A549 (cell line): ENCODE measurements around the gene KLF16. TPM values are rescaled to one million over a fixed set of nuclear protein-coding genes. Genes with fewer than 3 reads are reported as not detected.
A peak's percentile ranks its signal among the peaks of the same experiment; 100 is the strongest.
"Not testable (repeated sequence)": the region's sequence is repeated elsewhere in the genome, so short reads cannot be mapped to it uniquely, and the experiment has no call there.

Experiments used
- ATAC-seq, 2 experiments: fragments of 200-7000 bp in 1 of 2; fragments of >200 bp in 1 of 2; cut with Nextera tagmentation in 1 of 2; cut with Tn5 transposase in 1 of 2; 3 replicates each; pipeline versions ENCODE4 v1.8.0 to v1.9.1; 2018 to 2020; ENCODE audit warnings: mild to moderate bottlenecking in 1 of 2, moderate library complexity in 1 of 2
- CTCF ChIA-PET: fragments of 300-600 bp; sonication (Branson Sonifier 250); formaldehyde crosslinking; extraction: SDS; loops from one replicate; lab custom pipeline; 2021; ENCODE audit warnings: antibody characterized with exemption, inconsistent platforms; lab: Yijun Ruan, JAX
- POLR2A ChIA-PET: fragments of 350-600 bp; formaldehyde crosslinking; extraction: SDS; loops from one replicate; lab custom pipeline; 2021; ENCODE audit warnings: antibody characterized with exemption, inconsistent platforms; lab: Yijun Ruan, JAX
- DNase-seq, 2 experiments: peaks; one replicate each; pipeline versions ENCODE4 v3.0.0 to v3.0.0-alpha.2; 2011 to 2016; ENCODE audit warnings: low read depth in 1 of 2, low spot score in 1 of 2
- FAIRE-seq: peaks from 2 replicates; lab custom pipeline; 2011; peaks lifted over from hg19 to GRCh38; lab: Jason Lieb, UNC
- H3K27ac ChIP-seq, 2 experiments: fragments of >200 bp; sonication (Bioruptor Twin); formaldehyde crosslinking; 3 replicates each; pipeline ENCODE4 v1.5.1; 2016 to 2017
- H3K4me1 ChIP-seq: fragments of >200 bp; sonication (Bioruptor Twin); formaldehyde crosslinking; 3 replicates; pipeline ENCODE4 v1.6.1; 2016
- H3K4me2 ChIP-seq: fragments of >200 bp; sonication (Bioruptor Twin); formaldehyde crosslinking; 3 replicates; pipeline ENCODE4 v1.6.1; 2016
- H3K4me3 ChIP-seq: fragments of >200 bp; sonication (Bioruptor Twin); formaldehyde crosslinking; 3 replicates; pipeline ENCODE4 v1.5.1; 2016
- H3K9me3 ChIP-seq: fragments of >200 bp; sonication (Bioruptor Twin); formaldehyde crosslinking; 3 replicates; pipeline ENCODE4 v1.6.1; 2016
- BCL3 ChIP-seq: fragments of >200 bp; sonication (Bioruptor Twin); formaldehyde crosslinking; IDR thresholded peaks from 3 replicates; pipeline ENCODE4 v1.6.1; 2016
- BHLHE40 ChIP-seq: IDR thresholded peaks from 2 replicates; pipeline ENCODE4 v1.6.1; 2012; ENCODE audit warnings: low read depth, low read length, inconsistent platforms
- CBX2 ChIP-seq: fragments of 200-600 bp; sonication (generic); IDR thresholded peaks from 2 replicates; pipeline ENCODE4 v1.6.1; 2016; ENCODE audit warnings: low read depth, mild to moderate bottlenecking, borderline replicate concordance
- CEBPB ChIP-seq, 2 experiments: fragments of >200 bp in 1 of 2; sonication (Bioruptor Twin) in 1 of 2; formaldehyde crosslinking in 1 of 2; IDR thresholded peaks; 2 replicates each; pipeline ENCODE4 v1.6.1; 2012 to 2016
- EHMT2 ChIP-seq: fragments of 200-600 bp; sonication (generic); IDR thresholded peaks from 2 replicates; pipeline ENCODE4 v1.6.1; 2016; ENCODE audit warnings: antibody characterized with exemption, low read depth, mild to moderate bottlenecking, moderate library complexity
- EP300 ChIP-seq, 2 experiments: fragments of >200 bp; sonication (Bioruptor Twin); formaldehyde crosslinking; IDR thresholded peaks; 2 replicates in 1 of 2; 3 replicates in 1 of 2; pipeline ENCODE4 v1.6.1; 2016 to 2017
- FOSB ChIP-seq: fragments of 250-450 bp; sonication (Bioruptor Pico); IDR thresholded peaks from 2 replicates; pipeline ENCODE4 v1.5.0; 2020; ENCODE audit warnings: mild to moderate bottlenecking, moderate library complexity
- FOXS1 ChIP-seq: fragments of 250-450 bp; sonication (Bioruptor Pico); IDR thresholded peaks from 2 replicates; pipeline ENCODE4 v1.5.0; 2020; ENCODE audit warnings: mild to moderate bottlenecking, moderate library complexity
- GATA3 ChIP-seq: IDR thresholded peaks from 2 replicates; pipeline ENCODE4 v1.6.1; 2012; ENCODE audit warnings: borderline replicate concordance
- HDAC2 ChIP-seq: fragments of 200-600 bp; sonication (generic); IDR thresholded peaks from 2 replicates; pipeline ENCODE4 v1.6.1; 2016
- HOXA7 ChIP-seq: fragments of 250-450 bp; sonication (Bioruptor Pico); IDR thresholded peaks from 2 replicates; pipeline ENCODE4 v1.5.0; 2020; ENCODE audit warnings: mild to moderate bottlenecking, moderate library complexity
- KDM5A ChIP-seq: fragments of 200-600 bp; sonication (generic); IDR thresholded peaks from 2 replicates; pipeline ENCODE4 v1.6.1; 2016; ENCODE audit warnings: antibody characterized with exemption, mild to moderate bottlenecking
- MAX ChIP-seq: IDR thresholded peaks from 2 replicates; pipeline ENCODE4 v1.6.1; 2012
- MAZ ChIP-seq: fragments of 150-350 bp; IDR thresholded peaks from 2 replicates; pipeline ENCODE4 v1.6.1; 2014; ENCODE audit warnings: antibody characterized with exemption, low read depth, low read length, borderline replicate concordance
- NFE2L2 ChIP-seq: fragments of 150-350 bp; conservative IDR thresholded peaks from 2 replicates; pipeline ENCODE4 v1.6.1; 2014; ENCODE audit warnings: low read length
- PBX3 ChIP-seq: IDR thresholded peaks from 2 replicates; pipeline ENCODE4 v1.6.1; 2012
- POLR2A ChIP-seq: IDR thresholded peaks from 2 replicates; pipeline ENCODE4 v1.6.1; 2012; ENCODE audit warnings: mild to moderate bottlenecking, low read length
- RNF2 ChIP-seq: fragments of 200-600 bp; sonication (generic); IDR thresholded peaks from 2 replicates; pipeline ENCODE4 v1.6.1; 2016; ENCODE audit warnings: low read depth, mild to moderate bottlenecking, antibody characterized with exemption, moderate library complexity, borderline replicate concordance
- SMC3 ChIP-seq: fragments of >200 bp; sonication (Bioruptor Twin); formaldehyde crosslinking; IDR thresholded peaks from 3 replicates; pipeline ENCODE4 v1.6.1; 2018; ENCODE audit warnings: inconsistent platforms
- ZC3H11A ChIP-seq: fragments of 450-650 bp; IDR thresholded peaks from 2 replicates; pipeline ENCODE4 v1.6.1; 2014; ENCODE audit warnings: antibody characterized with exemption, mild to moderate bottlenecking
- WGBS: methylation state at CpG from one replicate; pipeline ENCODE4 v1.1.6; 2017; ENCODE audit errors: missing lambda C conversion rate; 5-methylcytosine and 5-hydroxymethylcytosine counted together
- polyA plus RNA-seq, 4 experiments: library from polyadenylated mRNA; depleted of rRNA in 3 of 4; stranded (reverse); fragments of >200 nt; fragmentation: RNase III in 1 of 4; extraction: RNeasy Plus Mini Kit Qiagen cat#74134 plus additional on column Dnase treatment in 1 of 4; gene quantifications; 2 replicates in 3 of 4; 3 replicates in 1 of 4; pipeline ENCODE4 v1.2.3, GENCODE V29; 2011 to 2017

The KLF16 gene
- polyA plus RNA-seq, 2 of the 4 experiments (the other 2 are of a cell fraction) = 5.8 to 25.7 TPM

GRCh38 chr19:1886360-1886759, 23.0 kb upstream of the KLF16 start:
- not testable (repeated sequence) for H3K27ac ChIP-seq, DNase-seq, H3K4me1 ChIP-seq, H3K4me2 ChIP-seq, ATAC-seq, H3K4me3 ChIP-seq, FAIRE-seq, H3K9me3 ChIP-seq
- ChIA-PET POLR2A (interaction anchor here (1.6 kb wide), 1 partner anchor 11 kb away, joined by 4 read pairs; no protein-coding TSS in a partner anchor), CTCF (interaction anchor here (1.6 kb wide), 1 partner anchor 11 kb away, joined by 8 read pairs; no protein-coding TSS in a partner anchor)
- peak; percentile 76 for TF ChIP-seq ZC3H11A
- 90% methylated on average over 15 of the region's 15 CpGs for WGBS

- not testable (repeated sequence) for H3K9me3 ChIP-seq, FAIRE-seq, H3K4me1 ChIP-seq
- peak within 1 kb of the TSS; percentile 89 for H3K4me3 ChIP-seq
- POLR2A ChIA-PET = interaction anchor here (0.5 to 1.6 kb wide), 5 partner anchors 9 to 1065 kb away, joined by 3 to 10 read pairs (median 4); partner anchors contain the start of gene GADD45B
- H3K4me2 ChIP-seq = peak within 1 kb of the TSS; percentile 95
- DNase-seq (peak; percentile 62 to 88), ATAC-seq (peak; percentile 90 to 94)
- TF ChIP-seq BCL3 (0 out of 3 replicates have a peak, but pooled peaks have one; percentile 6), MAX (peak; percentile 50; the same call in 1 of the 2 replicates), MAZ (peak; percentile 70; the same call in 1 of the 2 replicates)
- CTCF ChIA-PET = interaction anchor here (1.1 to 1.6 kb wide), 2 partner anchors 12 to 21 kb away, joined by 4 to 8 read pairs; no protein-coding TSS in a partner anchor
- H3K27ac ChIP-seq = peak within 1 kb of the TSS; percentile 79 to 98
- 33% methylated on average over 23 of the region's 46 CpGs for WGBS
Measured at GRCh38 chr19:1885398-1886119, 22.2 kb upstream of the KLF16 start, which contains the start of gene ABHD17A. TSS of gene ABHD17A (minus strand) at chr19:1885496. CDS start at chr19:1881566, 3,930 bp downstream.

GRCh38 chr19:1884719-1885334, 21.4 kb upstream of the KLF16 start:
- 2% methylated on average over 38 of the region's 56 CpGs for WGBS
- TF ChIP-seq BHLHE40 (no peak), KDM5A (no peak), POLR2A (0 out of 2 replicates have a peak, but pooled peaks have one; percentile 16), BCL3 (0 out of 3 replicates have a peak, but pooled peaks have one; percentile 35), CEBPB (IDR thresholded peaks at IDR 0.05) (no peak), HDAC2 (no peak)
- peaks cover 6% of the 10 kb centered on the region; the same call in 1 of the 3 replicates for H3K4me1 ChIP-seq
- H3K4me2 ChIP-seq = peak overlapping the region; percentile 95
- peak; percentile 32; a peak in 5 of 6 replicates for ATAC-seq
- H3K27ac ChIP-seq = peak overlapping the region; percentile 79 to 98
- peak overlapping the region; percentile 89 for H3K4me3 ChIP-seq
- no peaks in the 10 kb centered on the region for H3K9me3 ChIP-seq
- CTCF ChIA-PET = interaction anchor here (1.1 kb wide), 1 partner anchor 20 kb away, joined by 4 read pairs; no protein-coding TSS in a partner anchor
- no peak for DNase-seq
- no peak for FAIRE-seq
- POLR2A ChIA-PET = interaction anchor here (0.5 to 1.6 kb wide), 5 partner anchors 9 to 1066 kb away, joined by 3 to 10 read pairs (median 4); partner anchors contain the start of gene GADD45B

- ATAC-seq (no peak; a peak in 1 of 6 replicates), FAIRE-seq (no peak), DNase-seq (no peak)
- Histone ChIP-seq H3K27ac (peak overlapping the region; percentile 79 to 98; a peak in 5 of 6 replicates), H3K4me2 (peak overlapping the region; percentile 95), H3K9me3 (no peaks in the 10 kb centered on the region), H3K4me1 (peaks cover 6% of the 10 kb centered on the region; the same call in 1 of the 3 replicates), H3K4me3 (peak overlapping the region; percentile 89)
- ChIA-PET CTCF (interaction anchor here (0.7 to 1.1 kb wide), 2 partner anchors 19 kb away, joined by 3 to 4 read pairs; no protein-coding TSS in a partner anchor), POLR2A (no interaction called here)
- WGBS = 12% methylated on average over 7 of the region's 11 CpGs
- no peak for TF ChIP-seq FOXS1
- no peak for TF ChIP-seq HOXA7
- no peak for TF ChIP-seq GATA3
- TF ChIP-seq SMC3 = no peak
- no peak for TF ChIP-seq NFE2L2
- no peak for TF ChIP-seq PBX3
- TF ChIP-seq RNF2 = no peak
- no peak for TF ChIP-seq ZC3H11A
- TF ChIP-seq EHMT2 = no peak
- no peak for TF ChIP-seq FOSB (CRISPR knock-in tag)
- no peak for TF ChIP-seq EP300 (IDR thresholded peaks at IDR 0.05)
- TF ChIP-seq MAZ = no peak
- TF ChIP-seq CBX2 = no peak
Measured at GRCh38 chr19:1884291-1884718, 20.9 kb upstream of the KLF16 start.
